HTR-8/SVneo (cell line): ENCODE measurements around the gene DAB1.

Source experiments
- DNase-seq: peaks from one replicate; pipeline ENCODE4 v3.0.0; 2011; ENCODE audit warnings: low spot score, mixed read lengths; ENCODE audit not compliant: insufficient read length
- FAIRE-seq: peaks from 2 replicates; lab custom pipeline; 2011; peaks lifted over from hg19 to GRCh38; lab: Jason Lieb, UNC

The DAB1 gene

DNA sequence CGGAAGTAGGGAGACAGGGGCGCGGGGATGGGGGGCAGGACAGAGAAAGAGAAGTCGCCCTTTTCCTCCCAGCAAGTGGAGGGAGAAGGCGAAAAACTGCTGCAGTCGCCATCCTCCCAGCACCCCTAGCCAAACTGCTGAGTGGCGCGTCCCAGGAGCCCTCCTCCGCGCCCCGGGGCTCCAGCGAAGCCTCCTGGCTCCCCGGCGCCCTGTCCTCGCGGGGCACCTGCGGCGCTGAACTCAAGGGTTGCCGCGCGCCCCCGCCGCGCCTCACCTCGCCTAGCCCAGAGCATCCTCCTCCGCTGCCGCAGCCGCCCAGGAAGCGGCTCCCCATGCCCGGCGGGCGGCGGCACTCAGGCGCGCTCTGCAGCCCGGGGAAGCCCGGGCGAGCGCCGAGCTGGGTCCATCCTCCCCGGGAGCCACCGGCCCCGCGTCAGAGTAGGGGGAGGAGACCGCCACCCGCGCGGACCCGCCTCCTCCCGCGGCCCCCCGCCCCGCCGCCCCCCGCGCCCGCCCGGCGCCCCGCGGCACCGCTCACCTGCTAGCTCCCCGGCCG is at the start of gene DAB1:
TSS of gene DAB1 (minus strand) at position 405 of the 556 bp plus-strand sequence. CDS start 133,030 bp downstream, outside the sequence.
- FAIRE-seq: no peak
- no peak for DNase-seq

DNA sequence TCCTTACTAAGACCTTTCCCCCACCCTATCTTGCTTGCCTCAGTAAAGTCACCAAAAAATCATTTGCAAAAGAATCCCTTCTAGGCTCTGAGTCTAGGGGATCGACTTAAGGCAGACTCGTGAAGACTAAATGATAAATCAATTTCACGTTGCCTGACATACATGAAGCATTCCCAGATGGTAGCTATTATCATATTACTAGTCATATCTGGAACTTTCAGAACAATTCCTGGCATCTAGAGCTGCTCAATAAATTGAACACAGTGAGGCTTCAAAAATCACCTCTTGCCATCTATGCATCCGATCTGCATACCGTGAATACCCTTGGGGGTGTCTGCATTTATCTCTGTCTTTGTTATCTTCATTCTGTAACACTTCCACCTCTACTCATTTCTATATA is 49.6 kb upstream of the DAB1 start:
- no peak for FAIRE-seq

DNA sequence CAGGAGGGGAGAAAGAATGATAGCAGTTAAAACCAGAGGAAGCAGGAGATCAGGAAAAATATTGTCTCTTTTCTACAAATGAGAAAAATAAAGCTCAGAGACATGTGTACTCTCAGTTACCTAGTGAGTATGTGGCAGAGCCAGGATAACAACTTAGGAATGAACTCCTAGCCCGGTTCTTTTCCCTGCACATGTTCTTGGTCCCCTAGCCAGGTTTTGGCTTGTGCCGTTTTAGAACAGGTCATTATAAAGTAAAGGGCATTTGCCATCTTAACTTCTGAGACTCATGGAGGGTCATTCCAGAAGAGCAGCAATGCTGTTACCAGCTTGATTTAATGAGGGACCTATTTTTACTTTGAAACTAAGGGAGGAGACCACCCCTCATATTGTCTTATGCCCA is 48.1 kb upstream of the DAB1 start:
- DNase-seq: no peak
- no peak for FAIRE-seq

More for the DNA sequence above, 49.6 kb upstream of the DAB1 start:
- no peak for DNase-seq

DNA sequence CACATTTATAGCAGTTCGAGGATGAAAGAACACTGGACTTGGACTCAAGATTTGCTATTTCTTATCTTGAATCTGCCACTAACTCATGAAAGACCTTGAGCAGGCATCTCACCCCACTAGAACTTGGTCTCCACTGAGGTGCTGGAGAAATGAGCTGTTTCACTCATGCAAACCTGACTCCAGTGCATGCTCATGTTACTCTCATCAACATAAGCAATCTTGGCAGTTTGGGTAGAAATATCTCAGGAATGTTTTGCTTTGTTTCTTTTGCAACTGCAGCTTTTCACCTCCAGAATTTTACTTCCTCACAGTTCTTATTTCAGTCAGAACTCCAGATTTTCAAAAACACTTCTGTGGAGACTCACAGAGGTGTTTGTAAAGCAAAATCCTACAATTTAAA is 46.2 kb upstream of the DAB1 start:
- FAIRE-seq: no peak
- peak; percentile 5 for DNase-seq

DNA sequence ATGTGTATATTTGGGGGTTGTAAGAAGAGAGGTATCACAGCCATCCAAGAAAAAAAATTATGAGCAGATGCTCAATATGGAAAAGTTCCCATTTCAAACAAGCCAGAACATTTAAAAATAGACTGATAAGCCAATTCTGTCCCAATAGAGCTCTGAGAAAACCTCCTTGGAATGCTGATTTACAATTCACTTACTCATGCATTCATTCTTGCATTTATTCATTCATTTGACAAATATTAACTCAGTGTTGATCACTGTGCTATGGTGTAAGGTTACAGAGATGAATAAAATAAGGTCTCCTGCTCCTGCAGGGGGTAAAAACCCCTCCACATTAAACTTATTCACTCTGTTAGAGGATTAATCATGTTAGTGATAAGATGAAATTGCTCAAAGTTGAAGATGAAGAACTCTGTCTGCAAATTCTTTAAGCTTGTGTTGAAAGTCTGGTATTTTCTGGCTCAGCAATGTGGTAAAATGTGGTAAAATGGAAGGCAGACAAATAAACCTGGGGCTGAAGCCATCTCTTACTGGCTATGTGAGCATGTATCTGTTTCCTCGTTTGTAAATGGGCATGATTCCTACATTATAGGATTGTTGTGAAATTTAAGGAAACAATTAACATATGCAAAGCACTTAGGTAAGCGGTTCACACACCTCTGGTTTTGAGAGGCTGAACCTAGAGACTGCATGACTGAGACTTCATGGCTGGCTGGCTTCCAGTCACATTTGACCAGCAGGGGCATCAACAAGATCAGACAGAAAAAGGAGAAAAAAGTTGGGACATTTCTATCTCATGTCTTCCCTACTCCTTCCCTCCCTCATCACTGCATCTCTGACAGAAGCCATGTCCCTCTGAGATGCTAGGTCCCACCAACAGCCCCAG is 45.0 kb upstream of the DAB1 start:
- FAIRE-seq: no peak
- DNase-seq: no peak

DNA sequence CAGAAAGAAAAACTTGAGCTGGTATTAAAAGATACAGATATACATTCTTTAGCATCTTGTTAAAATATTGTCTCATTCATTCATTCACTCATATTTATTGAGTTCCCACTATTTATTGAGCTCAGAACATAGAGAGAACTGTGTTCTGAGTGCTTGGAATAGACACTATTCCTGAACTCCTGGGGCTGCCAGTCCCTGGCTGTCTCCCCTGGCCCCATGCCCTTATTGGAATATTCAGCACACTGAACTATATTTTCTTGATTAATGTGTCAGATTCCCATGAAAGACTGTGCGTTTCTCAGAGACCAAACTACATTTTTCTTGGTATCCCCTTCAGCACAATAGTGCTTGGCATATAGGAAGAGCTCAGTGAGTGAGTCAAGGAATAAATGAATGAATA is 44.0 kb upstream of the DAB1 start:
- no peak for FAIRE-seq

DNA sequence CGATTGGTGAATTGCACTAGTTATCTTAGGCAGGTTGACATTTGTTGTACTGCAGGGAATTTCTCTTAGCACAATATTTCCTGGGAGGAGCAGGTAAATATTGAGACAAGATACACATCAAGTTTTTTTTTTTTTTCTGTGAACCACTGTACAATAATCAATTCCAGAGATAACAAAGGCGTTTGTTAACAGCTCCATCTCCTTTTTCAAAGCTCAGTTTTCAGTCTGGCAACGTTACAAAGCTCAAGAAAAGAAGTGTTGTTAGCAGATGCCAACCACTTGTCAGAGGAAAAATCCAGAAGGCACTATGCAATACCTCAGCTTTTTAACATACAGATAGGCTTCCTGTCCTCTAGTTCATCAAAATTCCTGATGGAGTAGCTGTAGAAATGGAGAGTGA is 40.9 kb upstream of the DAB1 start:
- no peak for FAIRE-seq
- no peak for DNase-seq

More for the DNA sequence above, 44.0 kb upstream of the DAB1 start:
- DNase-seq: no peak

DNA sequence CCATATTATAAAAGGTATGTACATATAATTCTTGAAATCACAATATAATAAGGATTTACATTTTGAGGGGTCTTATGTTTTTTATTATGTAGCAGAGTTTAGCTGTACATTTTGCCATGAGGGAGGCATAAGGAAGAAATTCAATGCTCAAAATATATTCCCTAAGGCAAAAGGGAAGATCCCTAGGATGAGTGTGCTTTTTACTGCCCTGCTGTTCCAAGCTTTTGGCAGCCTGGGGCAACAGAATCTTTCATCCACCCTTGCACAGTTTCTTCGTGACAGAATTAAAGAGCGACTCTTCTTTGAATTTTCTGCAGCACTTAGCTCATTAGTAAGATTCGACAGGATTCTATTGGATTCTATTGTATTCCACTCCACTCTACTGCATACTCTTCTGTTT is 39.5 kb upstream of the DAB1 start:
- FAIRE-seq (no peak), DNase-seq (no peak)

DNA sequence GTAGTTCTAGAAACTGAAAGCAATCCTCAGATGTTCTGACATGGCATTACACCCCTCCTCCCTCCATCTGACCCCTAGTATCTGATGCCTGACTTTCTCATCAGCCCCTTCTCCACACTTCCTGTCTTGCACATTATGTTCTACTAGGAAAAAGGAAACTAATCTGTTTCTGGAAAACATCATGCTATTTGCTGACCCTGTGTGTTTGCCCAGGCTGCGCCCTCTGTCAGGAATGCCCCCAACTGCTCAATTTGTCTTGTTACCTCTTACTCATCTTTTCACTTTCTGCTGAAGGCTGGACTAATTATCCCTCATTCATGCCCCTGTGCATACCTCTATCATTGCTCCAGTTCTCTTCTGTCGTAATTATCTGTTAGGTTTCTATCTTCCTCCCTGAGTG is 37.5 kb upstream of the DAB1 start:
- DNase-seq: no peak
- FAIRE-seq: no peak

DNA sequence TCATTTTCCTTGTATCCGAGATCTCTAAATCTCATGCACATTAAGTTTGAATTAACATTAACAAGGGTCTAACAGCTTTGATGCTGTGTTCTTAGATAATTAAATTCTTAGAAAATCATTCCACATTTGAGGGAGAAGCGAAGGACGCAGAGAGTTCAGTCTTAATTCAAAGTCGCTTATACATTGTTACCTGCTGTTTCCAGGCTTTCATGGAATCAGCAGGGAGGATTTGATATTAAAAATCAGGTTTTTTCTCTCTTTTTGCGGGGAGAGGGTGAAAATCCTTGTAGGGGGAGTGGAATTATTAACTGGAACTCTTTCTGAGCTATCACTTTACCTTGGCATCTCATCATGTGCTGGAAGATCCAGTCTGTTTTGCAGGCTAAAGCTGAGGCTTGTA is 27.7 kb upstream of the DAB1 start:
- FAIRE-seq (no peak), DNase-seq (no peak)

DNA sequence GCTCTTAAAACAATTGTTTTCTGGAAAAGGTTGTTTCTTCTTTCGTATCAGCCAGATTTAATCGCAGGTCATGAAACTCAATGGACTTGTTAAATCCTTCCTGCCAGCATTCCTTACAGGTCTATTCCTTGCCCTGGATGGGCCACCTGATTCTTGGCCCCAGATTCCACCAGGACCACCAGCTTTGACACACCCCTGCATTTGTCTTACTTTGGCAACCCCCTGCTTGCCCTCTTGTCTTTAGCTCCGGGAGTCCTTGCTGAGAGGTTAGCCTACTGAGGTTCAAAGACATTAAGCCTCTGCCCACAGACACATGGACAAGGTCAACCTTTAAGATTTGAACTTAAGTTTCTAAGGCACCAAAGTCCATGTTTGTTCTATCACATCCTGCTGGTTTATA is 27.1 kb upstream of the DAB1 start:
- FAIRE-seq (no peak), DNase-seq (no peak)

DNA sequence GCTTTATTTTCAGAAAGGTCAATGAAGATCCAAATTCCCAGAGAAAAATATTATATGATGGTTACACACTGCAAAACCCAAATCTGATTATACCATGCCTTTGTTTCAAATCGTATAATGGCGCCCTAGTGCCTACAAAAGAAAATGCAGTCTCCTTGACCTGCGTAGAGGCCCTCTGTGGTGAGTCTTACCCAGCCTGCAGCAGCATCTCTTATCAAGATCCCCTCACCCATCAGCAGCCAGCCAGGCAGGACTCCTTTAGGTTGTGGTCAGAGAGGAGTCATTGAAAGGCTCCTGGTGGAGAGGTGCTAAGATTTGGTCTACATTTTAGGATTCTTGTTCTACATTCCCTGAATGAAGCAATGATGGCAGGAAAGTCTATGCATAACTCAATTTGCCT is 23.7 kb upstream of the DAB1 start:
- no peak for FAIRE-seq
- no peak for DNase-seq

DNA sequence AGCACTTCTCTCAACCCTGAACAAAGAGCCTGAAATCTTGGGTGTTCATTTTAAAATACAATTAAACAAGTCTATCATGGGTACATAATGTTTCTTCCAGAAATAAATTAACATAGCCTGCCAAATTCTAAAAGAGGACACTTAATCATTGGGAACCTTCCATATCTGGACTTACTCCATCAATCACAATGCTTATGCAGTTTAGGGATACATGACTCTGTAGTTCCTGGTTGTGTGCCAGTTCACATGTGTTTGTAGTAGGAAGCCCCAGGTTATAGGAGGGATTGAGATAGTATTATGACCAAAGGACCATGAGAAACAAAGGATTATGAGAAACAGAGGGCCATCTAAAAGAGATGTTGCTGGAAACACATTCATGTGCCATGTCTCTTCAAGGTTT is 19.1 kb upstream of the DAB1 start:
- FAIRE-seq: no peak
- no peak for DNase-seq

DNA sequence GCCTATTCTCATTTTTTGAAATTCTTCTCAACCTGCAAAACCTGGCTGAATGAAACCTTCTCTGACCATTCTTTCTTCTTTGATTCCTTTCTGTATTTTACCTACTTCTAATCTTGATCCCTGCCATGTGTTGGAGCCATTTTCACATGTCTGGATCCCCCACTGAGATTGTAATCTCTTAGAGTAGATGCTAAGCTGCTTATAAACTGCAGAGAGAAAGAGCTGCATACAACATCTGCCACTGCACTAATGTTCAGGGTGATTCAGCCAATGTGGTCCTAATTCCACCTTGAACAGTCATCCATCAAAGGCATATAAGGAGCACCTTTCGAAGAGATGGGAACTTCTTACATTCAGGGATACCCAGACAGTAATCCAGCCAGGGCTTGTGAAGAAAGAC is 16.2 kb upstream of the DAB1 start:
- DNase-seq (no peak), FAIRE-seq (no peak)

DNA sequence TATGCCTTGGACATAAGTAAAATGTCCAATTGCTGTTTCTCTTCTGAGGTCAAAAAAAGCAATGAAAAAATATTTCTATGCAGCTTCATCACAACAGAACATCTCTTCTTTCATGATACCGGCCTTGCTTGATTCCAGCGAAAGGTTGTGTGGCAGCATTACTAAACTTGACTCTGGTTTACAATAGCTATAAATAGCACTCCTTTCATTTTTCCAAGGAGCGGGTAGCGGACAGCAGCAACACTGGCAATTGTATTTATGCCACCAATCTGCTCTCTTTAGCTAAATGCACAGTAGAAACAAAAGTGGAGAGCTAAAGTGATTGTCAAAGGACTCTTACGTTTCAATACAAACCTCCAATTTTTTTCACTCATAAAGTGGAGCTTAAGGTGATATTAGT is 7.5 kb upstream of the DAB1 start:
- no peak for FAIRE-seq
- DNase-seq: no peak

DNA sequence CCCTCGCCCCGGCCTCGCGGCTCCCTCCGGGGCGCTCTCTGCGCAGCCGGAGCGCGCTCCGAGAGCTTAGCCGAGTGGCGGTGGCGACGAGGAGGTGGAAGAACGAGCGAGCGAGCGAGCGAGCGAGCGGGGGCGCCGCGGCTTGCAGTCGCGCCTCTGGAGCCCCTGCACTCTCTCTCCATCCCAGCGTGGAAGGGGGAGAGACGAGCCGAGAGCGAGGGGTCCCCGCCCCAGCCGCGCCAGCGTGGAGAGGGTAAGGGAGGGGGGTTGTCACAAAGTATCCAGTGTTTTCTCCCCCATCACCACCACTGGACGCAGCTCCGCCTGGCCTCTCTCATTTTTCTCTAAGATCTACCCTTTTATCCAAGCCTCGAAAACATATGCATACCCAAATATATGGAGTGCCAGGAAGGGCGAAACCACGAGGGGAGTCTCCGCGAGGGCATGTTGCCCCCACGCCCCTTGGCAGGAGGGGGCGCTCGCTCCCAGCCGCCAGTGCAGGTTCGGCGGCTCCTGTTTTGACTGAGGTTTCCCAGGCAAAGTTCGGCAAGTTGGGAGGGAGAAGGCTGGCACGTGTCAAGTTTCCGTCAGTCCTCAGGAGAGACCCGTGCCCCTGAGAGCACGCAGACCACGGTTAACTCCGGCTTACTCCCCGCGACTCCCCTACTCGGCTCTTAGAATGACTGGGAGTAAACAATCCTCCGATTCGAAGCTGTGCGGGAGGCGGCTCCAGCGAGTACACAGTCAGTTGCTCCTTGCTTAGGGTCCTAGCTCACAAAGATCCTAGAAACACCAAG is 569 bp upstream of the DAB1 start:
- FAIRE-seq: no peak
- DNase-seq: peak; percentile 31

DNA sequence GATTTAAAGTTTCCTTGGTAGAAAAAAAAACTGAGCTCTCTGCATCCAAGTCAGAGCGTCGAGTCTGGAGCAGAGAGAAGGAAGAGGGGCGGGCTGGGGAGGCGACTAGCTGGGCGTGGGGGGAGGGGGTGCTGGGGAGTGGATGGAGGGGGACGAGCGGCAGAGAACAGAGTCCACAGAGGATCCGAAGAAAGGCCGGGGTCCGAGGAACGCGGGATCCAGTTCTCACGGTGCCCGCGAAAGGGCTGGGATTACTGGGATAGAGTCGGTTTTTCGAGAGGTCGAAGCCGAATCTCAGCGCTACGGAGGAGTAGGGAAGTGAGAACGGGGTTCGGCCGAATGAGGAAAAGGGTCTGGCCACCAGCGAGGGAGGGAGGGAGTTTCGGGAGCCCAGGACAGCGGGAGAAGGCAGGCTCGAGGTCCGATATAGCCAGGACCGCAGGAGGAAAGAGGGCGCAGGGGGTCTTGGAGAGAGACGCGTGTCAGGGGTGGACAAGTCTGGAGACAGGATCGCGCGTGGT is 665 bp downstream of the DAB1 start:
- DNase-seq (no peak), FAIRE-seq (no peak)

DNA sequence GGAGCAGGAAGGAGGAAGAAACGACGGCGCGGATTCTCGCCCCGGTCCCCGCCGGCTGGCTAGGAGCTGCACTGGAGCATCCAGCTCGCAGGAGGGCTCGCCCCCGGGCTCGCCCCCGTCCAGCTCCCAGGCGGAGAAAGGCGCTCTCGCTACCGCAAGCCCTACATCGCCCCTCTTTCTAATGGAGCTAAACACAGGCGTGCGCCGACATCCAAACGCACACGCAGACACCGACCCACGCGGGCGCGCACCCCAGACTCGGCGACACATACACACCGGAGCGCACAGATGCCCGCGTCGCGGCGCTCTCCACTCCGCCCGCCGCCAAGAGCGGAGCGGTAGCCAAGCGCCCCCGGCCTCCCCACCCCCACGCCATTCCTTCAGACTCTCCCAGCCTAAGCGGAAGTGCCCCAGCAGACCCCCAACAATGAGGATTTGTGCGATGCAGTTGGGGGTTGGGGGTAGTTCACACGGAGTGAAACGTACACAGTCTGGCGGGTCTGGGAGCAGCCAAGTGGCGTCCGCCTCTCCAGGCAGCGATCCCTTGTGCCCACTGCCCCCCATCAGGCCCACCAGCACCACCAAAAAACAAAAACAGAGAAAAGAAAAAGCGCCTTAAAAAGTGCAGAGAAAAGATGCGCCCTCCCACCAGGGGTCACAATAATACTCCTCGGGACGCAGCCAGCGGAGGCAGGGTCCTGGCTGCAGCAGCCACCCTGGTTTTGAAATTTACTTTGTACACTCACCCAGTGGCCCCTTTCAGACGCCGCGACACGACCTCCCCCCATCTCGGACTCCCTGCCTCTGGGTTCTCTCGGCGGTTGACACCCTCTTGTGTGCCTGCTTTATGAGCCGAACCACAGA is 1.4 kb downstream of the DAB1 start:
- FAIRE-seq (no peak), DNase-seq (no peak)

DNA sequence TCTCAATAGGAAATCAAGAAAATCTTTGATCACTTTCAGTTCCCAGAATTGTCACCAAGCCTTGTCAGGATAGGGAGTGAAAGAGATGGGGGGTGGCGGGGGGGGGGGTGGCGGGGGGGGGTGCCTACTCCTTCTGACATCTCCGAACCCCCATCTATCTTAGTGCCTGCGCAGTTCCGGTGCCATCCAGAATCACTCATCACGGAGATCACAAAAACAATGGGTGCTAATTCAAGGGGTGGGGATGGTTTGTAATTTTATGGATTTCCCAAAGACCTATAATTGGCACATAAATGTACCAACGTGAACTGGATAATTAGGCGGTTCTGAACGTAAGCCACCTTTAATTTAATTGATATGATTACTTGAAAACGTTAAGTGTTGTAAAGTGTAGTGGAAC is 2.1 kb downstream of the DAB1 start:
- FAIRE-seq (no peak), DNase-seq (no peak)
